Breast epithelium (tissue), 3 donors: ENCODE measurements around the gene DHRS7B.

Experiments
- CTCF ChIP-seq, 3 donors: fragments of 450-650 bp; IDR thresholded peaks; one replicate each; pipeline ENCODE4 v1.5.1; 2016 to 2017; ENCODE audit warnings: antibody characterized with exemption in 3 of 3, mild to moderate bottlenecking in 3 of 3, moderate library complexity in 3 of 3
- POLR2AphosphoS5 ChIP-seq, 3 donors: sonication (generic); formaldehyde crosslinking; IDR thresholded peaks; one replicate each; pipeline ENCODE4 v1.6.1; 2017; ENCODE audit warnings: antibody characterized with exemption in 3 of 3

GRCh38 chr17:21095735-21096134 lies 31.0 kb upstream of the DHRS7B start:
- no peak for TF ChIP-seq CTCF (IDR thresholded peaks at IDR 0.05)
- no peak for TF ChIP-seq POLR2AphosphoS5 (IDR thresholded peaks at IDR 0.05)
